Esophagus squamous epithelium (tissue), 5 donors: ENCODE results near the gene TSTD1. TPM values are rescaled to one million over a fixed set of nuclear protein-coding genes. Genes with fewer than 3 reads are reported as not detected.
A peak's percentile ranks its signal among the peaks of the same experiment; 100 is the strongest.

Experiments
- DNase-seq: peaks from one replicate; lab custom pipeline; 2025; lab: John Stamatoyannopoulos, UW
- H3K27ac ChIP-seq, 4 donors: fragments of 200-600 bp; sonication (generic); one replicate each; pipeline ENCODE4 v1.5.1; 2016 to 2019; ENCODE audit warnings: mild to moderate bottlenecking in 1 of 4
- H3K27me3 ChIP-seq, 4 donors: fragments of 200-600 bp; sonication (generic); 1 replicate in 3 of 4; 2 replicates in 1 of 4; pipeline versions ENCODE4 v1.5.1 to v1.6.0; 2017 to 2021; ENCODE audit warnings: antibody characterized with exemption in 1 of 4
- H3K36me3 ChIP-seq, 3 donors: fragments of 200-600 bp; sonication (generic); one replicate each; pipeline ENCODE4 v1.5.1; 2016 to 2019
- H3K4me1 ChIP-seq, 3 donors: fragments of 200-600 bp; sonication (generic); one replicate each; pipeline ENCODE4 v1.5.1; 2017 to 2019
- H3K4me3 ChIP-seq, 4 donors: fragments of 200-600 bp; sonication (generic); 1 replicate in 3 of 4; 2 replicates in 1 of 4; pipeline ENCODE4 v1.5.1; 2016 to 2019; ENCODE audit warnings: mild to moderate bottlenecking in 2 of 4, moderate library complexity in 1 of 4
- H3K9me3 ChIP-seq, 3 donors: fragments of 200-600 bp; sonication (generic); one replicate each; pipeline ENCODE4 v1.5.1; 2016 to 2019
- POLR2A ChIP-seq, 4 donors: fragments of 450-650 bp; IDR thresholded peaks; one replicate each; pipeline ENCODE4 v1.6.1; 2017; ENCODE audit warnings: antibody characterized with exemption in 4 of 4, mild to moderate bottlenecking in 4 of 4, moderate library complexity in 3 of 4
- WGBS, 2 donors: methylation state at CpG; one replicate each; pipeline ENCODE4 v1.1.5; 2018; 5-methylcytosine and 5-hydroxymethylcytosine counted together
- intact Hi-C: fragments of 100-400 bp; cut with DNase I; formaldehyde crosslinking; loops from one replicate; pipeline ENCODE4 v1.15.0; 2022
- total RNA-seq, 4 donors: library from RNA; depleted of rRNA; stranded (reverse); fragments of >200 nt; gene quantifications; one replicate each; pipeline ENCODE4 v1.1.0, GENCODE V29; 2016
- TF ChIP-seq, protein P1 (sequence below), 6 experiments: fragments of 450-650 bp in 4 of 6; fragments of 200-600 bp in 2 of 6; sonication (generic) in 2 of 6; IDR thresholded peaks; one replicate each; pipeline ENCODE4 v1.5.1; 2016 to 2019; ENCODE audit warnings: antibody characterized with exemption in 6 of 6, mild to moderate bottlenecking in 4 of 6, moderate library complexity in 4 of 6
- donor health status: DM: yes; HTN: yes; CAD: no.

The TSTD1 gene
- total RNA-seq, 4 donors from 2014 or later, result 69.3 to 99.0 (median 91.4) TPM

DNA sequence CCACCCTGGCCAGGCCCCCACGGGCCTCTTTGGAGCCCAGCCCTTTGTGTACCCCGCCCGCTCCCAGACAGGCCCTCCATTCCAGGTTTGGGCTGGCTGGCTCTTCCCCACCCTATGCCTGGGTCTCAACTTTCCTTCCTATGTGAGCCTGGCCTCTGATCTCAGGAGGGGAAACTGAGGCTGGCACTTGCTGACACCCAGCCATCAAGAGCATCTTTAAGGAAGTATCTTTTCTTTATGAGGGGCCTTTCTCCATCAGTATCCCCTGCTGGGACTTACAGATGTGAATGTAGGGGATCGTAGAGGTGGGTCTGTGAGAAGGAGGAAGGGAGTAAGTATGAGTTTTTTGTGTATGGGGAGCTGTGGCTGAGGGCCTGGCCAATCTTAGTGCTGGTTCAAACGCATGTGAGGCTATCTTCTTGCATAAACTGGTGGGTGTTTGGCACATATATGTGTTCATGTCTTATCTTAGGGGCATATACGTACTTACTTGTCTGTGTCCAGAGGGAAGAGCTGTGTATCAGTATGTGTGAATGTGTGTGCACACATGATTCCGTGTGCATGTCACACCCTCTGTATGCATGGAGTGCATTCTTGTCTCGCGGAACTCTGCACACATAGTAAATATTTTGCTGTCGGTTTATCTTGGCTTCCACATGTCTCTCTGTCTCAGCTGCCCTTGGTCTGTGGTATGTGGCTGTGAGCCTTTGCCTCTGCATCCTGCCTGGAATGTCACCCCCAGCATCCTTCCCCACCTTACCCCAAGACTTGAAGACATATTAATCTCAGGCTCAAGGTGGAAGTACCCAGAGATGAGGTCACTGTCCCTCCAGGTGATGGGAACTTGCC, 45.2 kb upstream of the TSTD1 start:
- intact Hi-C loops, result no loop called here
- 60 to 77% methylated on average over 7 to 10 of the region's 10 CpGs for WGBS, 2 donors
- Histone ChIP-seq H3K36me3 (peaks cover 0 to 13% (median 0%) of the 10 kb centered on the region in 3 donors), H3K4me3 (peak overlapping the region; percentile 28 to 65 (median 57)), H3K27me3 (peaks cover 0 to 7% (median 0%) of the 10 kb centered on the region in 4 donors), H3K4me1 (peaks cover 33 to 86% (median 34%) of the 10 kb centered on the region in 3 donors), H3K27ac (peak overlapping the region; percentile 89 to 97 (median 94)), H3K9me3 (no peaks in the 10 kb centered on the region)
- no peak for TF ChIP-seq POLR2A (IDR thresholded peaks at IDR 0.05)
- TF ChIP-seq, protein P1, sequence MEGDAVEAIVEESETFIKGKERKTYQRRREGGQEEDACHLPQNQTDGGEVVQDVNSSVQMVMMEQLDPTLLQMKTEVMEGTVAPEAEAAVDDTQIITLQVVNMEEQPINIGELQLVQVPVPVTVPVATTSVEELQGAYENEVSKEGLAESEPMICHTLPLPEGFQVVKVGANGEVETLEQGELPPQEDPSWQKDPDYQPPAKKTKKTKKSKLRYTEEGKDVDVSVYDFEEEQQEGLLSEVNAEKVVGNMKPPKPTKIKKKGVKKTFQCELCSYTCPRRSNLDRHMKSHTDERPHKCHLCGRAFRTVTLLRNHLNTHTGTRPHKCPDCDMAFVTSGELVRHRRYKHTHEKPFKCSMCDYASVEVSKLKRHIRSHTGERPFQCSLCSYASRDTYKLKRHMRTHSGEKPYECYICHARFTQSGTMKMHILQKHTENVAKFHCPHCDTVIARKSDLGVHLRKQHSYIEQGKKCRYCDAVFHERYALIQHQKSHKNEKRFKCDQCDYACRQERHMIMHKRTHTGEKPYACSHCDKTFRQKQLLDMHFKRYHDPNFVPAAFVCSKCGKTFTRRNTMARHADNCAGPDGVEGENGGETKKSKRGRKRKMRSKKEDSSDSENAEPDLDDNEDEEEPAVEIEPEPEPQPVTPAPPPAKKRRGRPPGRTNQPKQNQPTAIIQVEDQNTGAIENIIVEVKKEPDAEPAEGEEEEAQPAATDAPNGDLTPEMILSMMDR (IDR thresholded peaks at IDR 0.05), result no peak
- no peak for DNase-seq

DNA sequence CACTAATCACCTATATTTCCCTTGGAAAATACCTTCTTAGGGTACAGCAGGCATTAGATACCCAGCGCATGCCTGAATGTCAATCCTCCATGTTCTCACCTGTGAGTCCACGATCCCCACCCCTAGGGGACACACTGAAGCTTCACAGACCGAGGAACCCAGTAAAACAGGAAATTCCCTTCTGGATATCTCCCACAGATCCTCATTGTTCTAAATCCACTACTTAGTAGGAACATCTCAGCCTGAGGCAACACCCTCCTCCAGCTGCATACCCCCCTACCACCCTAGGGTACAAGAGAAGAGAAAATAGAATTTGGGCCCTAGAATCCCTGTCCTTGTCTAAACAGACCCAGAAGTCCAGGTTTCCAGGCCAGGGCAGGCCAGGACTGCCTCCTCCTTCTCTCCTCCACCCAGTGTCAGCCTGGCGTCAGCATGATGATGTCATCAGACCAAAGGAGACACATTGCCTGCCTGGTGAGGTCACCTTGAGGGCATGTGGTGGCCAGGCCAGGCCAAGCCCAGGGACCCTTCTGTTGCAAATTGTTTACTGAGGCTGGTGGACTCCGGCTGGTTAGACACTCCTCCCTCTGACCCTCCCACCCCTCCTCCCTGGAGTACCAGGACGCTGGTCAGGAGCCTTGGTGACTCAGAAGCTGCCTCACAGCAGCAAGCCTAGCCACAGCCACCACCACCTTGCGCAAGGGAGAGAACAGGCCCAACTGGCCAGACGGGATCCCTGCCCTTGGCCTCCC, 44.4 kb upstream of the TSTD1 start:
- Histone ChIP-seq H3K4me3 (peak overlapping the region in 3 of 4 donors; percentile 22 to 64 (median 28)), H3K36me3 (peaks cover 0 to 21% (median 0%) of the 10 kb centered on the region in 3 donors), H3K4me1 (peaks cover 33 to 87% (median 34%) of the 10 kb centered on the region in 3 donors), H3K27me3 (peaks cover 0 to 7% (median 0%) of the 10 kb centered on the region in 4 donors), H3K9me3 (no peaks in the 10 kb centered on the region), H3K27ac (peak overlapping the region; percentile 89 to 97 (median 94))
- peak; percentile 41 for DNase-seq
- TF ChIP-seq, protein P1 (IDR thresholded peaks at IDR 0.05), result peak in 2 of 6 experiments; percentile 3 to 24
- TF ChIP-seq POLR2A (IDR thresholded peaks at IDR 0.05), result peak in 1 of 4 donors; percentile 11
- 42 to 67% methylated on average over 3 to 8 of the region's 8 CpGs for WGBS, 2 donors
- intact Hi-C loops, result no loop called here

DNA sequence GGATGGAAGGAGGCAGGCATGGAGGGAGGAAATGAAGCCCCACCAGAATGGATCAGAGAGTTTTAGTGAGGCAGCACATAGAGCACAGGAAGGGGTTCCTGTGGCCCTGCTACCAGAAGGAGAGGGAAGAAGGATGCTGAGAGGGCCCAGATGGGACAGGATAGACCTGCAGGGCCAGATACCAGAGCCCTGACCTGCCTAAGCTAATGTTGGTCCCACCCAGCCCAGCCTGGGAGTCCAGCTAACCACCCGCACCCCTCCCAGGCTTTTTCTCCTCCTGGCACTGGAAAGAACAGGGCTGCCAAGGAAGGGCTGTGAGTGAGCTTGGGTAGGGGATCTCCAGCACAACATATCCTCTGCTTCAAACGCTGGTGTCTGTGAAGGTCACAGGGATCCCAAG, 43.7 kb upstream of the TSTD1 start:
- WGBS, 2 donors, result 39 to 53% methylated on average over 2 of the region's 2 CpGs
- DNase-seq, result no peak
- Histone ChIP-seq H3K4me1 (peaks cover 33 to 90% (median 34%) of the 10 kb centered on the region in 3 donors), H3K27me3 (peaks cover 0 to 7% (median 0%) of the 10 kb centered on the region in 4 donors), H3K9me3 (no peaks in the 10 kb centered on the region), H3K4me3 (peak overlapping the region in 3 of 4 donors; percentile 22 to 64 (median 28)), H3K27ac (peak overlapping the region; percentile 89 to 97 (median 94)), H3K36me3 (peaks cover 0 to 26% (median under 1%) of the 10 kb centered on the region in 3 donors)
- intact Hi-C loops, result no loop called here
- TF ChIP-seq POLR2A (IDR thresholded peaks at IDR 0.05), result no peak
- TF ChIP-seq, protein P1 (IDR thresholded peaks at IDR 0.05), result no peak

DNA sequence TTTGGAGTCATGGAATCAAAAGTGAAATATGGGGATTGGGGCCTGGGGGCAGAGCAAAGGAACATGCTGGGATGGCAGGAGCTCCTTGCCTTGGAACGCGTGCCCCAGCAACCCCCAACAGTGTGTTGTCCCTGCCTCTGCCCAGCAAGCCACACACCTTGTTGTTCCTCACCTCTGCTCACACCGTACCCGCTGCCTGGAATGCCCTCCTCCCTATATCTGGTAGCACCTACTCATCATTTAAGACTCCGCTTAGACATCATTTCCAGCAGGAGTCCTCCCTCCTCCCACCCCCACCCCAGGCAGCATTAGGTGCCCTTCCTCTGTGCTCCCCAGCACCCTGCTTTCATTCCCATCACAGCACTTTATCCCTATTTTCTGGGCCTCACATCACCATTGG, 42.8 kb upstream of the TSTD1 start:
- H3K27ac ChIP-seq, result peak overlapping the region; percentile 89 to 97 (median 94)
- TF ChIP-seq, protein P1 (IDR thresholded peaks at IDR 0.05), result no peak
- TF ChIP-seq POLR2A (IDR thresholded peaks at IDR 0.05), result no peak
- 66 to 70% methylated on average over 5 of the region's 5 CpGs for WGBS, 2 donors

More for the DNA sequence above, 42.8 kb upstream of the TSTD1 start:
- Histone ChIP-seq H3K9me3 (no peaks in the 10 kb centered on the region), H3K4me3 (peak overlapping the region in 1 of 4 donors; percentile 64), H3K27me3 (peaks cover 0 to 7% (median 0%) of the 10 kb centered on the region in 4 donors), H3K36me3 (peaks cover 0 to 35% (median 5%) of the 10 kb centered on the region in 3 donors), H3K4me1 (peaks cover 33 to 95% (median 34%) of the 10 kb centered on the region in 3 donors)
- intact Hi-C loops, result no loop called here
- no peak for DNase-seq
